CD4-positive, alpha-beta memory T cell (primary cell): ENCODE results near the gene FAM118B. TPM values are rescaled to one million over a fixed set of nuclear protein-coding genes. Genes with fewer than 3 reads are reported as not detected.

Source experiments
- CTCF ChIA-PET: fragments of 350-600 bp; sonication (Branson Sonifier 250); formaldehyde crosslinking; loops from one replicate; lab custom pipeline; 2021; ENCODE audit warnings: inconsistent platforms; ENCODE audit not compliant: partially characterized antibody; lab: Charles Lee
- POLR2A ChIA-PET: fragments of 350-600 bp; sonication (Branson Sonifier 250); formaldehyde crosslinking; loops from one replicate; lab custom pipeline; 2021; ENCODE audit not compliant: partially characterized antibody; lab: Charles Lee
- DNase-seq, 5 donors: peaks; one replicate each; pipeline versions ENCODE4 v3.0.0 to v3.0.0-alpha.2; 2020 to 2022; ENCODE audit warnings: mixed read lengths in 1 of 5
- H3K27ac ChIP-seq: one replicate; pipeline ENCODE4 v1.7.0; 2013; ENCODE audit warnings: low read depth, low read length
- H3K27me3 ChIP-seq: 2 replicates; pipeline ENCODE4 v1.7.0; 2013; ENCODE audit warnings: mild to moderate bottlenecking, low read length, moderate library complexity; ENCODE audit not compliant: insufficient read depth
- H3K36me3 ChIP-seq: 2 replicates; pipeline ENCODE4 v1.7.0; 2013; ENCODE audit warnings: mild to moderate bottlenecking, low read length, moderate library complexity; ENCODE audit not compliant: insufficient read depth
- H3K4me1 ChIP-seq: 2 replicates; pipeline ENCODE4 v1.7.0; 2013; ENCODE audit warnings: mild to moderate bottlenecking, low read length, moderate library complexity; ENCODE audit not compliant: insufficient read depth
- H3K4me3 ChIP-seq, 2 donors: one replicate each; pipeline ENCODE4 v1.7.0; 2013; ENCODE audit warnings: low read length in 2 of 2, mild to moderate bottlenecking in 1 of 2
- H3K9me3 ChIP-seq, 2 donors: one replicate each; pipeline ENCODE4 v1.7.0; 2013; ENCODE audit warnings: low read length in 2 of 2, control low read depth in 1 of 2; ENCODE audit not compliant: control insufficient read depth in 1 of 2
- H3K27ac Mint-ChIP-seq, 7 donors: one replicate each; pipeline ENCODE4 v1.8.0; 2020 to 2021; ENCODE audit warnings: mixed read lengths in 7 of 7, mild to moderate bottlenecking in 6 of 7, inconsistent platforms in 3 of 7, moderate library complexity in 3 of 7
- H3K27me3 Mint-ChIP-seq, 2 donors: one replicate each; pipeline ENCODE4 v1.8.0; 2020 to 2021; ENCODE audit warnings: mixed read lengths in 2 of 2
- H3K36me3 Mint-ChIP-seq, 2 donors: one replicate each; pipeline ENCODE4 v1.8.0; 2020 to 2021; ENCODE audit warnings: mixed read lengths in 2 of 2, inconsistent platforms in 1 of 2, mild to moderate bottlenecking in 1 of 2
- H3K4me1 Mint-ChIP-seq, 4 donors: one replicate each; pipeline ENCODE4 v1.8.0; 2020 to 2021; ENCODE audit warnings: mixed read lengths in 4 of 4, mild to moderate bottlenecking in 1 of 4
- H3K4me3 Mint-ChIP-seq, 8 donors: one replicate each; pipeline ENCODE4 v1.8.0; 2020 to 2021; ENCODE audit warnings: mixed read lengths in 8 of 8, mild to moderate bottlenecking in 7 of 8, moderate library complexity in 6 of 8, inconsistent platforms in 3 of 8
- H3K9me3 Mint-ChIP-seq, 8 donors: one replicate each; pipeline ENCODE4 v1.8.0; 2020 to 2021; ENCODE audit warnings: mixed read lengths in 8 of 8, mild to moderate bottlenecking in 5 of 8, inconsistent platforms in 3 of 8, moderate library complexity in 1 of 8
- intact Hi-C: fragments of 100-400 bp; cut with micrococcal nuclease; formaldehyde crosslinking; loops from one replicate; pipeline ENCODE4 v1.15.1; 2023
- polyA plus RNA-seq, 2 donors: library from polyadenylated mRNA; unstranded; fragments of 300-500 nt; fragmentation: Illumina TruSeq; gene quantifications; one replicate each; pipeline ENCODE4 v1.2.3, GENCODE V29; 2021
- total RNA-seq, 2 experiments: library from RNA; stranded (reverse); gene quantifications; one replicate each; pipeline ENCODE4 v1.2.3, GENCODE V29; 2021

The FAM118B gene
- total and polyA plus RNA-seq, 4 experiments from 2014 or later = 8.4 to 13.7 (median 12.9) TPM

DNA sequence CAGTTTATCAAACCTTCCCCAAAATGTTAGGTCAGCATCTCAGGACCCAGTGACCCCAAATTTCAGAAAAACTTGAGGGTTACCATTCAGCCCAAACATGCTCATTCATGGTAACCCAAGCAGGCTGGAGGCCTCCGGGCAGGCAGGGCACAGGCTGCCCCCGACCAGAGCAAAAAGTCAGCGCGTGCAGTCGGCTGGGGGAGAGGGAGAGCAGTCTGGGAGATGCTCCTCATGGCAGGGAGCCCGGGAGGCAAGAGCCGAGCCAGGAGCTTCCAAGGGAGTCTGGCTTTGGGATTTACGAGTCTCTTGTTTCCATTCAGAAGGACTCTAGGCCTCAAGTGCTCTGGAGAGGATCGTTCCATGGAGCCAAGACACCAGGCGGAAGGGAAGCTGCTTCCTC lies 45.8 kb upstream of the FAM118B start:
- Histone ChIP-seq H3K9me3 (no peaks in the 10 kb centered on the region), H3K4me3 (no peak overlapping the region), H3K27ac (no peak overlapping the region), H3K4me1 (no peaks in the 10 kb centered on the region), H3K27me3 (no peaks in the 10 kb centered on the region), H3K36me3 (no peaks in the 10 kb centered on the region)
- Mint-ChIP-seq H3K27me3 (peaks cover 0 to 10% of the 10 kb centered on the region in 2 donors), H3K4me1 (no peaks in the 10 kb centered on the region), H3K27ac (no peak overlapping the region), H3K36me3 (no peaks in the 10 kb centered on the region), H3K9me3 (no peaks in the 10 kb centered on the region), H3K4me3 (no peak overlapping the region)
- intact Hi-C loops = no loop called here
- no peak for DNase-seq
- ChIA-PET CTCF (no interaction called here), POLR2A (no interaction called here)

DNA sequence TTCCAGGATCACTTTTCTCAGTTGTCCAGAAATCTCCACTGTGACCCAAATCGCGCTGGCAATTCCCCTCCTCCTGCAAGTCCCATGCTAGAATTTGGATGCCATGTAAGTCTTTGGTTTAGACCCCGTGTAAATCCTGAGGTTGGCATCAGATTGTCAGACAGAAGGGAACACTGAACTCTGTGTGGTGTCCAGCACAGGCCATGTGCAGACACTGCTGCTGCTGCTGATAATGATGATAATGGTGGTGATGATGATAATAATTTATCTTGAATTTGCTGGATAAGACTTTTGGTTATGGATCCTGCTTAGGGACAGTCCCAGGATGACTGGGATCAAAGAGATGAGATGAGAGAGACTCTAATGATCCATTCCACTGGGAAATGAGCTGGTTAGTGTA lies 45.2 kb upstream of the FAM118B start:
- intact Hi-C loops = no loop called here
- Mint-ChIP-seq H3K27me3 (peaks cover 0 to 10% of the 10 kb centered on the region in 2 donors), H3K36me3 (no peaks in the 10 kb centered on the region), H3K4me1 (no peaks in the 10 kb centered on the region), H3K4me3 (no peak overlapping the region), H3K27ac (no peak overlapping the region), H3K9me3 (no peaks in the 10 kb centered on the region)
- Histone ChIP-seq H3K9me3 (no peaks in the 10 kb centered on the region), H3K4me1 (no peaks in the 10 kb centered on the region), H3K27me3 (no peaks in the 10 kb centered on the region), H3K36me3 (no peaks in the 10 kb centered on the region), H3K4me3 (no peak overlapping the region), H3K27ac (no peak overlapping the region)
- CTCF ChIA-PET = no interaction called here
- no peak for DNase-seq
- POLR2A ChIA-PET = no interaction called here

DNA sequence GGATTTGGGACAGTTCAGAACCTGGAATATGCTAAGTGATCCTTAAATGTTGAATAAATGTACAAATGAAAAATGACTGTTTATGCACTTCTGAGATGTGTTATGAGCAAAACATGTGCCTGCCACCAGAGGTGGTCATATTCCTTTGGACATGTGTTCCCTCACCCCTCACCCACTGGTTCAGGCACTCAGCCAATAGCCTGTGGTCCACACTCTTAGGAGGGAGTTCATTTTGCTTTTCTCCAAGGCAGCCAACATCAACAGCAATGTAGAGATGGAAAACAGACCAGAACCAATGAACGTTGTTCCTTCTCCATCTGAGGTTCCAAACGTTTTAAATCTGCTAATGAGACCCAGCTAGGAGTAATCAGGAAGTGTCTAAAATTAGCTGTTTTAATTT lies 44.1 kb upstream of the FAM118B start:
- POLR2A ChIA-PET = no interaction called here
- Histone ChIP-seq H3K27ac (no peak overlapping the region), H3K27me3 (no peaks in the 10 kb centered on the region), H3K36me3 (no peaks in the 10 kb centered on the region), H3K4me1 (no peaks in the 10 kb centered on the region), H3K9me3 (no peaks in the 10 kb centered on the region), H3K4me3 (no peak overlapping the region)
- no peak for DNase-seq
- CTCF ChIA-PET = no interaction called here
- Mint-ChIP-seq H3K4me3 (no peak overlapping the region), H3K27ac (no peak overlapping the region), H3K4me1 (no peaks in the 10 kb centered on the region), H3K9me3 (no peaks in the 10 kb centered on the region), H3K36me3 (no peaks in the 10 kb centered on the region), H3K27me3 (peaks cover 3 to 12% of the 10 kb centered on the region in 2 donors)
- intact Hi-C loops = no loop called here

DNA sequence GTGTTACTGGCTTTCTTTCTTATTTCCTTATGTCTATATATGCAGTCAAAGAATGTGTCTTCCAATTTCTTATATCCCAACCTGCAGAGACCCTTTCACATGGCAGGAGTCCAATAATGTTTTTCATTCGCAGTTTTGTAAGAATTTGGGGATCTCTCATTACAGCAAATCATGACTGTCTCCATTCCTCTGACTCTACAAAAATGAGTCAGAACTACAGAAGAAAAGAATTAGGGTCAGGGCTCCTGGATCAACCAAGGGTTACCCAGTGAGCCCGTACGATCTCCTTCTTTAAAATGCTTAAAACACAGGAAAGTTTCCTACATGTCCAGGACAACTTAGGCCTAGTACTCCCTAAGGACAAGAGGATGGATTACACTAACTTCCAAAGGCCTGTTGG lies 42.3 kb upstream of the FAM118B start:
- Mint-ChIP-seq H3K4me1 (no peaks in the 10 kb centered on the region), H3K36me3 (no peaks in the 10 kb centered on the region), H3K27me3 (peaks cover 5 to 16% of the 10 kb centered on the region in 2 donors), H3K27ac (no peak overlapping the region), H3K9me3 (no peaks in the 10 kb centered on the region), H3K4me3 (no peak overlapping the region)
- Histone ChIP-seq H3K27me3 (no peaks in the 10 kb centered on the region), H3K4me1 (no peaks in the 10 kb centered on the region), H3K36me3 (no peaks in the 10 kb centered on the region), H3K4me3 (no peak overlapping the region), H3K27ac (no peak overlapping the region), H3K9me3 (no peaks in the 10 kb centered on the region)
- ChIA-PET POLR2A (no interaction called here), CTCF (no interaction called here)
- intact Hi-C loops = no loop called here
- DNase-seq = no peak

DNA sequence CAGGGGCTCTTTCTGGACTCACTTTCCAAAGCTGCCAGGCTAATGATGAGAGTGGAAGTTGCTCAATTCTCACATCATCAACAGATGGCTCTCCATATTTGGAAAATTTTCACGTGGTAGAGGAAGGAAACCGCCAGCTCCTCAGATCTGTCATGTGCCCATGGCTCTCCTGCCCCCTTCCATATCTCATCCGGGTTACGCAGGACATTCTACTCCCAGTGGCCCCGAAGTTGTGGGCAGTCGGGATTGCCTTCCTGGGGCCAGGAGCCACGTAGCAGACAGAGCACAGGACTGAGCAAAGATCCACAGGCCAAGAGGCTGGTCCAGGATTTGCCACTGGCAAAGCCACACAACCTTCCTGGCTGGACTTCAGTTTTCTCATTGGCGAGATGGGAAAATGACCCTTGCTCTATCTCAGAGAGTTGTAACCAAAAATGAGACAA lies 39.0 kb upstream of the FAM118B start:
- Mint-ChIP-seq H3K4me3 (no peak overlapping the region), H3K4me1 (no peaks in the 10 kb centered on the region), H3K27me3 (peaks cover 5 to 14% of the 10 kb centered on the region in 2 donors), H3K27ac (no peak overlapping the region), H3K36me3 (no peaks in the 10 kb centered on the region), H3K9me3 (no peaks in the 10 kb centered on the region)
- CTCF ChIA-PET = no interaction called here
- intact Hi-C loops = no loop called here
- POLR2A ChIA-PET = no interaction called here
- Histone ChIP-seq H3K27ac (no peak overlapping the region), H3K36me3 (no peaks in the 10 kb centered on the region), H3K4me1 (no peaks in the 10 kb centered on the region), H3K27me3 (no peaks in the 10 kb centered on the region), H3K9me3 (no peaks in the 10 kb centered on the region), H3K4me3 (no peak overlapping the region)
- DNase-seq = no peak

DNA sequence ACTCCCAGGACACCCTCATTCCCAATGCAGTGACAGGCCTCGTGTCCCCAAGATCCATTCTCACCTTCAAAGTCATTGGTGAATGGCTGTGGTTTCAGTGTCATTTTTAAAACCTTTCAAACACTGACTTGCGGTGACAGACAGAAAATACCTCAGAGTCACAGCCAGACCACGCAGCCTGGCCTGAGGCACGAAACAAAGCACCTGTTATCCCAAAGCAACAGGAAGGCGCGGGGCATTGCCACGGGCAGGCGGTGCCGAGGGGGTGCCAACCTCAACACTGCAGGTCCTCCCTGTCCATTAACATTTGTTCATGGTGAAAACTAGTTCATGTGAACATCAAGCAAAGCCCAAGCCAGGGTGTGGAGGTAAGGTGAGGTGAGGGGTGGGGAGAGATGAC lies 38.3 kb upstream of the FAM118B start:
- no peak overlapping the region for H3K4me3 Mint-ChIP-seq
- no peak overlapping the region for H3K4me3 ChIP-seq
- no peaks in the 10 kb centered on the region for H3K36me3 ChIP-seq
- POLR2A ChIA-PET = no interaction called here
- no peak overlapping the region for H3K27ac ChIP-seq
- H3K4me1 ChIP-seq = no peaks in the 10 kb centered on the region
- no peak overlapping the region for H3K27ac Mint-ChIP-seq
- CTCF ChIA-PET = no interaction called here
- H3K36me3 Mint-ChIP-seq = no peaks in the 10 kb centered on the region
- H3K4me1 Mint-ChIP-seq = no peaks in the 10 kb centered on the region
- H3K27me3 ChIP-seq = no peaks in the 10 kb centered on the region
- intact Hi-C loops = no loop called here
- H3K9me3 Mint-ChIP-seq = no peaks in the 10 kb centered on the region
- H3K9me3 ChIP-seq = no peaks in the 10 kb centered on the region
- DNase-seq = no peak
- H3K27me3 Mint-ChIP-seq = peaks cover 5 to 14% of the 10 kb centered on the region in 2 donors

DNA sequence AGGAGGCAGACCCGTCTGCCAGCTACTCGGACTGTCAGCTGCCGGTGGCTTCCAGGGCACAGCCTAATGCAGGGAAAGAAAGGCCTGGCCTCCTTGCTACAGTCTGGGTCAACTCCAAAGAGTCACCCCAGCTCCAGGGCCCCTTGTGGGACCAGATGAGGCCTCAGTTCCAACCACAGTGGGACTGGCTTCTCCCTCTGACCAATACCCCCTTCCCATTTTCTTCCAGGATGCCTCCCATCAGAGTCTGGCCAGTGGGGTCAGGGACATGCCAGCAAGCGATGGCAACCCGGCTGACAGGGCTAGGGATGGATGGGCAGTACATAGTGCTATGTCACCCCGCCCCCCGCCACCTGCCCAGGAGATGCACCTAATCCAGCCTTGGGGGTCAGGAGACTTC lies 36.8 kb upstream of the FAM118B start:
- no peaks in the 10 kb centered on the region for H3K4me1 Mint-ChIP-seq
- Histone ChIP-seq H3K4me3 (no peak overlapping the region), H3K27ac (no peak overlapping the region), H3K9me3 (no peaks in the 10 kb centered on the region), H3K27me3 (no peaks in the 10 kb centered on the region), H3K4me1 (no peaks in the 10 kb centered on the region), H3K36me3 (no peaks in the 10 kb centered on the region)
- H3K36me3 Mint-ChIP-seq = no peaks in the 10 kb centered on the region
- no peak overlapping the region for H3K27ac Mint-ChIP-seq
- H3K27me3 Mint-ChIP-seq = peaks cover 5 to 9% of the 10 kb centered on the region in 2 donors
- H3K9me3 Mint-ChIP-seq = no peaks in the 10 kb centered on the region
- ChIA-PET POLR2A (no interaction called here), CTCF (no interaction called here)
- no peak for DNase-seq
- no peak overlapping the region for H3K4me3 Mint-ChIP-seq
- intact Hi-C loops = no loop called here

DNA sequence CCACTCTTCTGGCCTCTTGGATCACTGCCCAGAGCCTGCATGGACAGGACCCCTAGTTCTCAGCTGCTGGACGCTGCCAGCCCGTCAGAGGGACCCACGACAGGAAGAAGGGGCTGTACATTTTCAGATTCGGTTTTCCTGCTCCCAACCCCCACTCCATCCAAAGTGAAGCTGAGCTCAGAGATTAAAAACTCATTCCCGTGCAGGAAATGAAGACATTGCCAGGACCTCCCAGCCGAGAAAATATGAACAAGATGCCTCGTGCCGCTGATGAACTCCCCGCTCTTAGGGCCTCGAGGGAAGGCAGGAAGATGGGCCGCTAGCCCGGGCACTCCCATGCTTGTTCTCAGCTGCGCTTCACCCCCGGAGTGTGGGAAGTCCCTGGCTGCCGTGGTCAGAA lies 36.2 kb upstream of the FAM118B start:
- CTCF ChIA-PET = no interaction called here
- no peaks in the 10 kb centered on the region for H3K9me3 ChIP-seq
- DNase-seq = no peak
- H3K4me3 ChIP-seq = no peak overlapping the region
- intact Hi-C loops = no loop called here
- H3K4me3 Mint-ChIP-seq = no peak overlapping the region
- no peaks in the 10 kb centered on the region for H3K4me1 Mint-ChIP-seq
- H3K27ac Mint-ChIP-seq = no peak overlapping the region
- H3K36me3 ChIP-seq = no peaks in the 10 kb centered on the region
- H3K4me1 ChIP-seq = no peaks in the 10 kb centered on the region
- H3K36me3 Mint-ChIP-seq = no peaks in the 10 kb centered on the region
- peaks cover 0 to 4% (median under 1%) of the 10 kb centered on the region in 8 donors for H3K9me3 Mint-ChIP-seq
- peaks cover 5 to 9% of the 10 kb centered on the region in 2 donors for H3K27me3 Mint-ChIP-seq
- POLR2A ChIA-PET = no interaction called here
- H3K27me3 ChIP-seq = no peaks in the 10 kb centered on the region
- no peak overlapping the region for H3K27ac ChIP-seq
